ENCODE results near the gene PRSS35.

GRCh38 chr6:83474309-83474708 is 38.0 kb upstream of the PRSS35 start:
- TF ChIP-seq CTCF (IDR thresholded peaks at IDR 0.05) = no peak
- no peak for TF ChIP-seq POLR2A (IDR thresholded peaks at IDR 0.05)
- no peak for TF ChIP-seq POLR2AphosphoS5 (IDR thresholded peaks at IDR 0.05)

Measured in breast epithelium (tissue), 3 donors.